GM21529 (cell line): Measurements from ENCODE around the gene RNF20.
"Not testable (repeated sequence)": the region's sequence is repeated elsewhere in the genome, so short reads cannot be mapped to it uniquely, and the experiment has no call there.

Experiments
- ATAC-seq: cut with Tn5 transposase; IDR thresholded peaks from one replicate; pipeline ENCODE4 v1.9.1; 2021; ENCODE audit not compliant: unreplicated experiment

RNF20 gene, protein sequence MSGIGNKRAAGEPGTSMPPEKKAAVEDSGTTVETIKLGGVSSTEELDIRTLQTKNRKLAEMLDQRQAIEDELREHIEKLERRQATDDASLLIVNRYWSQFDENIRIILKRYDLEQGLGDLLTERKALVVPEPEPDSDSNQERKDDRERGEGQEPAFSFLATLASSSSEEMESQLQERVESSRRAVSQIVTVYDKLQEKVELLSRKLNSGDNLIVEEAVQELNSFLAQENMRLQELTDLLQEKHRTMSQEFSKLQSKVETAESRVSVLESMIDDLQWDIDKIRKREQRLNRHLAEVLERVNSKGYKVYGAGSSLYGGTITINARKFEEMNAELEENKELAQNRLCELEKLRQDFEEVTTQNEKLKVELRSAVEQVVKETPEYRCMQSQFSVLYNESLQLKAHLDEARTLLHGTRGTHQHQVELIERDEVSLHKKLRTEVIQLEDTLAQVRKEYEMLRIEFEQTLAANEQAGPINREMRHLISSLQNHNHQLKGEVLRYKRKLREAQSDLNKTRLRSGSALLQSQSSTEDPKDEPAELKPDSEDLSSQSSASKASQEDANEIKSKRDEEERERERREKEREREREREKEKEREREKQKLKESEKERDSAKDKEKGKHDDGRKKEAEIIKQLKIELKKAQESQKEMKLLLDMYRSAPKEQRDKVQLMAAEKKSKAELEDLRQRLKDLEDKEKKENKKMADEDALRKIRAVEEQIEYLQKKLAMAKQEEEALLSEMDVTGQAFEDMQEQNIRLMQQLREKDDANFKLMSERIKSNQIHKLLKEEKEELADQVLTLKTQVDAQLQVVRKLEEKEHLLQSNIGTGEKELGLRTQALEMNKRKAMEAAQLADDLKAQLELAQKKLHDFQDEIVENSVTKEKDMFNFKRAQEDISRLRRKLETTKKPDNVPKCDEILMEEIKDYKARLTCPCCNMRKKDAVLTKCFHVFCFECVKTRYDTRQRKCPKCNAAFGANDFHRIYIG

DNA sequence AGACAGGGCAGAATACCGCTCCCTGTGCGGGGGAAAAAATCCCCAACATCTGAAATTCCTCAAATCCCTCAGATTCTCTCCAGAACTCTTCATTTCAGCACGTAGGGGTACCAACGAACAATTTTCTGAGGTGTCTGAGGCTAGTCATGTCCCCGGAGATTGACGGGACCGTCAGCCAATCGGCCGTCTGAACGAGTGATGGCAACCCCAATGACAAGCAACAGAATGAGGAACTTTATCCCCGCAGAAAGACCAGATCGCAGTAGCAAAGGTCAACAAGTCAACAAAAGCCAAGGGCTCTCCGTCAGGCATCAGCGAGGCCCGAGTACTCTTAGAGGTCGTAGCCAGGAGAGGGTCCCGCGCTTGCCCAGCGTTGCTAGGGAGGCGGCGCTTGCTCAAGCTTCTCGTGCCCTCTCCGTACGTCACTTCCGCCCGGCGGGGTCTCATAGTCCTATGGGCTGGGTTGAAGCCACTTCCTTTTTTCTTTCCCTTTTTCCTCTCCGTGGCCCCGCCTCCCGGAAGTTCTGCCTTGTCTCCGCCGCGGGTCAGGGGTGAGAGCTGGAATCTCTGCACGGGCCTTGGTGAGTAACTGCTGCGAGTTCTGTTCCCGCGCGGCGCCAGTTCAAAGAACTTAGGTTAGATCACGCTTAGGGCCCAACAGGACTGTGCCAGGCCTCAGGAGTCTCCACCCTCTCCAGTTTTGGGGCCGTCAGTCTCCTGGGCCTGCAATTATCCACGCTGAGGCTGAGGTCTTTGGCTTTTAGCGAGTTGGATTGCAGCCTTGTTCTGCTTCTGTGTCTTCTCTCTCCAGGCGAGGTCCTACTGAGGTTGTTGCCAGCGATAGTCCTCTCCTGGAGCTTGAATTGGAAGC is at the start of gene RNF20:
RNF20 (plus strand) TSS at position 520 of the 871 bp plus-strand sequence. CDS start 1,571 bp downstream, outside the sequence.
- peak; percentile 95 for ATAC-seq

GRCh38 chr9:101484046-101484445 is 49.6 kb upstream of the RNF20 start:
- ATAC-seq: no peak

DNA sequence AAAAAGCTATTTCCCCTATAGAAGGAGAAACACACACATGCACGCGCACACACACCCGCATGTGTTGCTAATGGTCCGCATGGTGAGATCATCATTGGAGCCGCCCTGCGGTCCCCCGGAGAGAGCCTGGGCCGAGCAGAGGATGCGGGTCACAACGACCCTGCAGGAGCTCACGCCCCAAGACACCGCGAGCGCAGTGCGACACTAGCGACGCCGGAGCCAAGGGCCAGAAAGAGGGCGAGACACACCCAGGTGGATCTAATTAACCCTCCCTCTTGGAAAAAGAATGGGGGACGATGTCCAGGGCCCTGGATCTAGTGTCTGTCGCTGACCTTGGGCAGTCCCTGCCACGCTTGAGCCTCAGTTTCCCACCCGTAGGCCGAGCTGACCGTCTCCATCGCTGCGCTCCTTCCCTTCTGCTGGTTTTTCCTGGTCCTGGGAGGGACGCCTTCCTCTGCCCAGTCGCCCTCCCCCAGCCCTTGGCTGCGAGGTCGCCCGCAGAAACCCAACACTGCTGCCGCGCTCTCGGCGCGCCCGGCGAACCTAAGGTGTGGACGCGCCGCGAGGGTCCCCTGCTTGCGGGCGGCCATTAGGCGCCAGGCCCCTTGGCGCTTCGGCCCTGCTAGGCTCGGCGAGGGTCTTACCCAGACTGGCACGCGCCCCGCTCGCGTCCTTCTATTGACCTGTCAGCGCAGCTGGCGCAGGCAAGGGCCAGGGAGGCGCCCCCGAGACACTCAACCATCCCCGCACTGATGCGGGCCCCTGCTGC is 47.5 kb upstream of the RNF20 start:
- no peak for ATAC-seq

GRCh38 chr9:101486693-101487442 is 46.8 kb upstream of the RNF20 start:
- no peak for ATAC-seq

- no peak for ATAC-seq
Observed at GRCh38 chr9:101487443-101487840, 46.2 kb upstream of the RNF20 start.

DNA sequence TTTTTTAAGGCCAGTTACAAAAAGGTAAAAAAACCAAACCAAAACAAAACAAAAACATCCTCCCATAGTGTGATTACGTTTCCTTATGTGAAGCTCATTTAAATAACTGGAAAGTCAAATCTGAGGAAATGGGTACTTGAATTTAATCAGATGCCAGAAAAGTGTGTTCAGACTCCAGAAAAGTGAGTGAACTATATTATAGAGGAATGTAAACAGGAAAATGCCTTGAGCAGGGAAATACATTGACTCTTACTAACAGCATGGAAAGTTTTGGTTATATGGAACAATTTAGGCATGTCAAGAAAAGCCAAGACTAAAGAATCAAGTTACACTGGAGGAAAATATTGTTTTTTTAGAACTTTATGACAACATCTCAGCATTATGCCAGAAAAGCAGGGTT is 37.8 kb upstream of the RNF20 start:
- no peak for ATAC-seq

- no peak for ATAC-seq
Observed at GRCh38 chr9:101498323-101498722, 35.3 kb upstream of the RNF20 start.

- ATAC-seq: no peak
Observed at GRCh38 chr9:101504188-101504587, 29.5 kb upstream of the RNF20 start.

DNA sequence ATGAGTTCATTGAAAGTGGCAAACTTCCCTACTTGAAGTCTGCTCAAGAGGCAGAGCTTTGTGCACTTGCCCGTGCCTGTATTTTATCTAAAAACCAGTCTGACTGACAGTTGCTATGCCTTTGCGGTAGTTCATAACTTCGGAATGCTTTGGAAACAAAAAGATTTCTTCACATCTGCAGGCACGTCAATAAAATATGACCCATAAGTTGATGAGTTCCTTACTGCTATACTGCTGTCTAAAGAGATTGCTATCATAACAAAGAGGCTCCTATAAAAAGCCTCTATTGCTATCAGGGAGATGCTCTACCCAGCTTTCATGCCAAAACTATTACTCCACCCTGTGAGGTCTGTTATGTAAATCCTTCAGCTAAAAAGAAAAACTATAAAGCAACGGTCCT is 25.4 kb upstream of the RNF20 start:
- ATAC-seq: no peak

DNA sequence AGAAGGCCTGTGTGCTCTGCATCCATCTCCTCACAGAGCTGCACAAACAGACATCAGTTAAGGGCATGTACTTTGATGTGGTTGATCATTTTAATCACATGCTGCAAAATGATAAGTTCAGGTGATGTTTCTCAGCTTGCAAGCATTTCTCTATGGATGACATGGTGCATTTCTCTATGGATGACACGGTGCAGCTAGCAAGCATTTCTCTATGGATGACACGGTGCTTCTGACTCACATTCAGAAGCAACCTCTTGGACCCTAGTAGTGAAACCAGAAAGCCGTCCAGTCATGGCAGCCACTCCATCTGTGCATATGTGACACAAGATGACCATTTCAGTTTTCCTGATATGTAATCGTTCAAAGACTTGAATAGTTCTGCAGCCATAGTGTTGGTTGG is 24.1 kb upstream of the RNF20 start:
- no peak for ATAC-seq

GRCh38 chr9:101510459-101510858 is 23.2 kb upstream of the RNF20 start:
- ATAC-seq: no peak

DNA sequence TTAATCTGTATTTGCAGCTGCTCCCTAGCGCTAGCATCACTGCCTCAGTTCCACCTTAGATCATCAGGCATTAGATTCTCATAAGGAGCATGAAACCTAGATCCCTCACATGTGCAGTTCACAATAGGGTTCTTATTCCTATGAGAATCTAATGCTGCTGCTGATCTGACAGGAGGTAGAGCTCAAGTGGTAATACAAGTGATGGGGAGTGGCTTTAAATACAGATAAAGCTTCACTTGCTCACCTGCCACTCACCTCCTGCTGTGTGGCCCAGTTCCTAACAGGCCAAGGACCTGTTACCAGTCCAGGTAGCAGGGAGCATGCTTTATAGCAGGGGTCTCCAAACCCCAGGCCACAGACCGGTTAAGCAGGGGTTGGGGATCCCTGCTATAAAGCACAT is 22.6 kb upstream of the RNF20 start:
- no peak for ATAC-seq

DNA sequence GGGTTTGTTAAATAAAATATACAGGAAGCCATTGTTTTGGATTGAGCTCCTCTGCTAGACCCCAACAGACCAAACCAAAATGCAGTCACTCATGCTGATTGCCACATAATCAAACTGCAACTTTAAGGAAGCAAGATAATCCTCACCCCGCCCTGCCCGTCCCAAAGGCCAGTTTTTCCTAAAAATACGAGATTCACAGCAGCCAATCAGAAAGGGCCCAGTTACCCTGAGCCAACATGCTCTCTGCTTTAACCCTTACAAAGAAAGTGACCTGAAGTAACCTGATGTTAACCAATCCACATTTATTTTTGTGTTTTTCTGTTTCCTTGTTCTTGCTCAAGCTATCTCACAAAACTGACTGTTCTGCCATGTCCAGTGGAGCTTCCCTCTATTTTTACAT is 21.5 kb upstream of the RNF20 start:
- no peak for ATAC-seq

GRCh38 chr9:101513351-101513750 is 20.3 kb upstream of the RNF20 start:
- ATAC-seq: no peak

DNA sequence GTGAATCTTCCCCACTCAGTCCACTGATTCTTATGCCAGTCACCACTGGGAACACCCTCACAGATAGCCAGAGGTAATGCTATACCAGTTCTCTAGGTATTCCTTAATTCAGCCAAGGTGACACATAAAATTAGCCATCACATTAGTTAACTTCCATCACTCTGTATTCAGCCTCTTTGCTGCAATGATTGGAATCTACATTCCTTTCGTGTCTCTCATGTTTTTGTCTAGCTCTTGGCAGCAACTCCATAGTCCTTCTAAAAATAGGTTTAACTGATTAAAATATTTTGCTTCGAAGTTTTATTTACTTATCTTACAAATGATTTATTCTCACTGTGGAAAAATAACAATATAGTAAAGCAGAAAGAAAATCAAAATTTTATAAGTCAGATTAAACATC is 19.6 kb upstream of the RNF20 start:
- ATAC-seq: no peak

- ATAC-seq: no peak
Observed at GRCh38 chr9:101516655-101517054, 17.0 kb upstream of the RNF20 start.

DNA sequence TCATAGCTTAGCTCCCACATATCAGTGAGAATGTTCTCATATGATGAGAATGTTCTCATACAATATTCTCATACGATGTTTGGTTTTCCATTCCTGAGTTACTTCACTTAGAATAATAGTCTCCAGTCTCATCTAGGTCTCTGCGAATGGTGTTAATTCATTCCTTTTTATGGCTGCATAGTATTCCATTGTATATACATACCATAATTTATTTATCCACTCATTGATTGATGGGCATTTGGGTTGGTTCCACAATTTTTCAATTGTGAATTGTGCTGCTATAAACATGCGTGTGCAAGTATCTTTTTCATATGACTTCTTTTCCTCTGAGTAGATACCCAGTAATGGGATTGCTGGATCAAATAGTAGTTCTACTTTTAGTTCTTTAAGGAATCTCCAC is 15.2 kb upstream of the RNF20 start:
- not testable (repeated sequence) for ATAC-seq

GRCh38 chr9:101524371-101524770 is 9.3 kb upstream of the RNF20 start:
- ATAC-seq: no peak

- no peak for ATAC-seq
Observed at GRCh38 chr9:101527066-101527465, 6.6 kb upstream of the RNF20 start.
